ENCODE results near the gene HRH3.

The HRH3 gene

GRCh38 chr20:62219992-62220665, at the start of gene HRH3:
TSS of gene HRH3 (minus strand) at chr20:62220278. CDS start at chr20:62219970, 308 bp downstream.
- no peak for DNase-seq (ENCODE audit: low read depth)

GRCh38 chr20:62269871-62270270, 49.8 kb upstream of the HRH3 start:
- no peak for DNase-seq (ENCODE audit: low read depth)

- DNase-seq (ENCODE audit: low read depth): no peak
Observed at GRCh38 chr20:62269378-62269777, 49.3 kb upstream of the HRH3 start.

GRCh38 chr20:62268228-62268900, 48.3 kb upstream of the HRH3 start:
- no peak for DNase-seq (ENCODE audit: low read depth)

GRCh38 chr20:62267543-62267942, 47.5 kb upstream of the HRH3 start:
- no peak for DNase-seq (ENCODE audit: low read depth)

- DNase-seq (ENCODE audit: low read depth): no peak
Observed at GRCh38 chr20:62266851-62267250, 46.8 kb upstream of the HRH3 start.

- no peak for DNase-seq (ENCODE audit: low read depth)
Observed at GRCh38 chr20:62266340-62266739, 46.3 kb upstream of the HRH3 start.

GRCh38 chr20:62265365-62265764, 45.3 kb upstream of the HRH3 start:
- no peak for DNase-seq (ENCODE audit: low read depth)

GRCh38 chr20:62263396-62263795, 43.3 kb upstream of the HRH3 start:
- no peak for DNase-seq (ENCODE audit: low read depth)

- DNase-seq (ENCODE audit: low read depth): no peak
Observed at GRCh38 chr20:62262064-62262463, 42.0 kb upstream of the HRH3 start.

- no peak for DNase-seq (ENCODE audit: low read depth)
Observed at GRCh38 chr20:62259294-62259565, 39.2 kb upstream of the HRH3 start.

GRCh38 chr20:62258499-62259293, 38.6 kb upstream of the HRH3 start:
- DNase-seq (ENCODE audit: low read depth): peak; percentile 26

GRCh38 chr20:62255976-62256375, 35.9 kb upstream of the HRH3 start:
- no peak for DNase-seq (ENCODE audit: low read depth)

- no peak for DNase-seq (ENCODE audit: low read depth)
Observed at GRCh38 chr20:62254021-62254724, 34.1 kb upstream of the HRH3 start.

GRCh38 chr20:62253398-62253797, 33.3 kb upstream of the HRH3 start:
- no peak for DNase-seq (ENCODE audit: low read depth)

- DNase-seq (ENCODE audit: low read depth): no peak
Observed at GRCh38 chr20:62252342-62252966, 32.4 kb upstream of the HRH3 start.

- DNase-seq (ENCODE audit: low read depth): no peak
Observed at GRCh38 chr20:62248890-62249560, 28.9 kb upstream of the HRH3 start.

GRCh38 chr20:62246872-62247652, 27.0 kb upstream of the HRH3 start:
- no peak for DNase-seq (ENCODE audit: low read depth)

- no peak for DNase-seq (ENCODE audit: low read depth)
Observed at GRCh38 chr20:62246431-62246830, 26.4 kb upstream of the HRH3 start.

GRCh38 chr20:62245911-62246280, 25.8 kb upstream of the HRH3 start:
- DNase-seq (ENCODE audit: low read depth): no peak

- no peak for DNase-seq (ENCODE audit: low read depth)
Observed at GRCh38 chr20:62244644-62245108, 24.6 kb upstream of the HRH3 start.
